H1 (cell line): ENCODE data around the gene RBM38.

Experiments used
- CTBP2 ChIP-seq: IDR thresholded peaks from 2 replicates; pipeline ENCODE4 v1.7.0; 2011; ENCODE audit warnings: borderline replicate concordance, mild to moderate bottlenecking, moderate library complexity, mixed read lengths, low read length; ENCODE audit not compliant: insufficient read depth, insufficient read length
- EGR1 ChIP-seq: IDR thresholded peaks from 2 replicates; pipeline ENCODE4 v1.6.1; 2011; ENCODE audit warnings: low read depth, low read length, borderline replicate concordance
- EZH2 ChIP-seq: fragments of 200-600 bp; sonication (generic); IDR thresholded peaks from 2 replicates; pipeline ENCODE4 v1.7.1; 2012; ENCODE audit warnings: low read depth, mild to moderate bottlenecking, moderate library complexity, low read length, inconsistent platforms; ENCODE audit not compliant: severe bottlenecking
- HDAC6 ChIP-seq: IDR thresholded peaks from one replicate; pipeline ENCODE4 v1.7.1; 2012; ENCODE audit warnings: low read depth, mild to moderate bottlenecking, inconsistent platforms, low read length, moderate library complexity
- JUN ChIP-seq: IDR thresholded peaks from 2 replicates; pipeline ENCODE4 v1.6.1; 2011; ENCODE audit warnings: low read depth, mild to moderate bottlenecking, improper control_type of control experiment, low read length
- POLR2A ChIP-seq, 2 experiments: IDR thresholded peaks; 1 replicate in 1 of 2; 2 replicates in 1 of 2; pipeline ENCODE4 v1.6.1; 2011; ENCODE audit warnings: low read depth in 2 of 2, low read length in 2 of 2, mild to moderate bottlenecking in 2 of 2; ENCODE audit errors: control extremely low read depth in 1 of 2
- RBBP5 ChIP-seq: IDR thresholded peaks from 2 replicates; pipeline ENCODE4 v1.7.1; 2012; ENCODE audit warnings: low read depth, mild to moderate bottlenecking, inconsistent platforms, low read length, moderate library complexity, borderline replicate concordance
- RXRA ChIP-seq: IDR thresholded peaks from 2 replicates; pipeline ENCODE4 v1.6.1; 2011; ENCODE audit warnings: low read depth, mild to moderate bottlenecking, low read length, moderate library complexity; ENCODE audit not compliant: insufficient read depth
- SUZ12 ChIP-seq: fragments of 200-600 bp; sonication (generic); IDR thresholded peaks from 2 replicates; pipeline ENCODE4 v1.6.1; 2012; ENCODE audit warnings: mild to moderate bottlenecking, inconsistent platforms, low read length, moderate library complexity, mixed read lengths
- TCF12 ChIP-seq: IDR thresholded peaks from 2 replicates; pipeline ENCODE4 v1.6.1; 2011; ENCODE audit warnings: low read depth, mild to moderate bottlenecking, low read length
- ZNF274 ChIP-seq: IDR thresholded peaks from 2 replicates; pipeline ENCODE4 v1.7.0; 2012; ENCODE audit warnings: low read length, borderline replicate concordance; ENCODE audit errors: extremely low read depth
- TF ChIP-seq, protein P1 (sequence below), 3 experiments: IDR thresholded peaks; 1 replicate in 2 of 3; 2 replicates in 1 of 3; pipeline versions ENCODE4 v1.5.1 to v1.6.1; 2011; ENCODE audit warnings: low read length in 3 of 3, mild to moderate bottlenecking in 3 of 3, inconsistent platforms in 2 of 3, low read depth in 1 of 3, moderate library complexity in 1 of 3; ENCODE audit not compliant: insufficient read depth in 1 of 3; ENCODE audit errors: control extremely low read depth in 1 of 3
- TF ChIP-seq, protein P2 (sequence below): IDR thresholded peaks from 2 replicates; pipeline ENCODE4 v1.6.1; 2011; ENCODE audit warnings: low read length, improper control_type of control experiment

DNA sequence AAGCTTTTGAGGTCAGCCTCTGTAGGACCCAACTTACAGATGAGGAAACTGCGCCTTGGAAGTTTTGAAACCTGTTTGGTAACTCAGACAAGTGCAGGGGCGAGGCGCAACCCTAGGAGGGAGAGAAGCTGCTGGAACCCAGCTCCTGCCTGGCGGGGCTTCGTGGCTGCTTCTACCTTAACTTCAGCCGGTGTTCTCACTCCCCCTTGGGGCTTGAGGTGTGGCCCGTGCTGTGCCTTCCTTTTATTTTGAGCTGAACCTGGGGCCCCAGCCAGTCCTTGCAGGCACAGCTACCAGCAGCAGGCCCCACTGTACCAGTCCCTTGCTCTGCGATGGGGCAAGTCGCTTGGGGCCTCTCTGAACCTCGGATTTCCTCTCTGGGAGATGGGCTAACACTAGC is 12.0 kb downstream of the RBM38 start:
- TF ChIP-seq HDAC6 (no peak), RXRA (no peak), POLR2A (IDR thresholded peaks at IDR 0.05; ENCODE audit: control extremely low read depth in 1 of 2, low read depth in 2 of 2, low read length in 2 of 2) (no peak), EZH2 (no peak), RBBP5 (no peak), SUZ12 (no peak), CTBP2 (no peak), ZNF274 (no peak), EGR1 (no peak), TCF12 (no peak), JUN (no peak)
- TF ChIP-seq, protein P1, sequence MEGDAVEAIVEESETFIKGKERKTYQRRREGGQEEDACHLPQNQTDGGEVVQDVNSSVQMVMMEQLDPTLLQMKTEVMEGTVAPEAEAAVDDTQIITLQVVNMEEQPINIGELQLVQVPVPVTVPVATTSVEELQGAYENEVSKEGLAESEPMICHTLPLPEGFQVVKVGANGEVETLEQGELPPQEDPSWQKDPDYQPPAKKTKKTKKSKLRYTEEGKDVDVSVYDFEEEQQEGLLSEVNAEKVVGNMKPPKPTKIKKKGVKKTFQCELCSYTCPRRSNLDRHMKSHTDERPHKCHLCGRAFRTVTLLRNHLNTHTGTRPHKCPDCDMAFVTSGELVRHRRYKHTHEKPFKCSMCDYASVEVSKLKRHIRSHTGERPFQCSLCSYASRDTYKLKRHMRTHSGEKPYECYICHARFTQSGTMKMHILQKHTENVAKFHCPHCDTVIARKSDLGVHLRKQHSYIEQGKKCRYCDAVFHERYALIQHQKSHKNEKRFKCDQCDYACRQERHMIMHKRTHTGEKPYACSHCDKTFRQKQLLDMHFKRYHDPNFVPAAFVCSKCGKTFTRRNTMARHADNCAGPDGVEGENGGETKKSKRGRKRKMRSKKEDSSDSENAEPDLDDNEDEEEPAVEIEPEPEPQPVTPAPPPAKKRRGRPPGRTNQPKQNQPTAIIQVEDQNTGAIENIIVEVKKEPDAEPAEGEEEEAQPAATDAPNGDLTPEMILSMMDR (IDR thresholded peaks at IDR 0.05; ENCODE audit: control extremely low read depth in 1 of 3, insufficient read depth in 1 of 3, low read depth in 1 of 3, low read length in 3 of 3): no peak
- TF ChIP-seq, protein P2, sequence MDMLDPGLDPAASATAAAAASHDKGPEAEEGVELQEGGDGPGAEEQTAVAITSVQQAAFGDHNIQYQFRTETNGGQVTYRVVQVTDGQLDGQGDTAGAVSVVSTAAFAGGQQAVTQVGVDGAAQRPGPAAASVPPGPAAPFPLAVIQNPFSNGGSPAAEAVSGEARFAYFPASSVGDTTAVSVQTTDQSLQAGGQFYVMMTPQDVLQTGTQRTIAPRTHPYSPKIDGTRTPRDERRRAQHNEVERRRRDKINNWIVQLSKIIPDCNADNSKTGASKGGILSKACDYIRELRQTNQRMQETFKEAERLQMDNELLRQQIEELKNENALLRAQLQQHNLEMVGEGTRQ: no peak
